Ramos (cell line): Measurements from ENCODE around the gene BRWD1.

Source experiments
- in situ Hi-C: fragments of 300-500 bp; cut with MboI; formaldehyde crosslinking; loops from one replicate; pipeline ENCODE4 v1.14.3; 2022; ENCODE audit warnings: low sequenced_read_pairs; ENCODE audit not compliant: unreplicated experiment

BRWD1 gene

GRCh38 chr21:39330001-39330400 lies 16.6 kb upstream of the BRWD1 start:
- in situ Hi-C loops, result no loop called here

- in situ Hi-C loops, result no loop called here
Observed at GRCh38 chr21:39327727-39328126, 14.3 kb upstream of the BRWD1 start.

- in situ Hi-C loops, result no loop called here
Observed at GRCh38 chr21:39326607-39327307, 13.3 kb upstream of the BRWD1 start.

GRCh38 chr21:39325458-39325857 lies 12.0 kb upstream of the BRWD1 start:
- in situ Hi-C loops, result no loop called here

GRCh38 chr21:39321424-39321823 lies 8.0 kb upstream of the BRWD1 start:
- in situ Hi-C loops, result no loop called here

GRCh38 chr21:39319814-39320332 lies 6.4 kb upstream of the BRWD1 start:
- in situ Hi-C loops, result no loop called here

- in situ Hi-C loops, result no loop called here
Observed at GRCh38 chr21:39319251-39319756, 5.9 kb upstream of the BRWD1 start.

- in situ Hi-C loops, result no loop called here
Observed at GRCh38 chr21:39318091-39318959, 4.9 kb upstream of the BRWD1 start.

- in situ Hi-C loops, result no loop called here
Observed at GRCh38 chr21:39317134-39318090, 4.0 kb upstream of the BRWD1 start.

- in situ Hi-C loops, result no loop called here
Observed at GRCh38 chr21:39316729-39317128, 3.3 kb upstream of the BRWD1 start.

GRCh38 chr21:39315603-39316445 lies 2.4 kb upstream of the BRWD1 start:
- in situ Hi-C loops, result no loop called here

GRCh38 chr21:39314143-39315027 lies 953 bp upstream of the BRWD1 start:
- in situ Hi-C loops, result no loop called here

GRCh38 chr21:39313042-39313570 lies 326 bp downstream of the BRWD1 start:
- in situ Hi-C loops, result no loop called here

- in situ Hi-C loops, result no loop called here
Observed at GRCh38 chr21:39312112-39313041, 1.1 kb downstream of the BRWD1 start.

- in situ Hi-C loops, result no loop called here
Observed at GRCh38 chr21:39311164-39311563, 2.3 kb downstream of the BRWD1 start.

- in situ Hi-C loops, result no loop called here
Observed at GRCh38 chr21:39307466-39307865, 6.0 kb downstream of the BRWD1 start.

- in situ Hi-C loops, result no loop called here
Observed at GRCh38 chr21:39300587-39300986, 12.8 kb downstream of the BRWD1 start.
